Right ventricle myocardium inferior (tissue), 1 donor: Measurements from ENCODE around the gene CSTF1. TPM values are rescaled to one million over a fixed set of nuclear protein-coding genes. Genes with fewer than 3 reads are reported as not detected.
A peak's percentile ranks its signal among the peaks of the same experiment; 100 is the strongest.
"Not testable (repeated sequence)": the region's sequence is repeated elsewhere in the genome, so short reads cannot be mapped to it uniquely, and the experiment has no call there.

Experiments used
- ATAC-seq: fragments of 200-7000 bp; cut with Tn5 transposase; one replicate; pipeline ENCODE4 v1.9.1; 2020; ENCODE audit warnings: mild to moderate bottlenecking, moderate library complexity
- DNase-seq: peaks from one replicate; pipeline ENCODE4 v3.0.0; 2021; ENCODE audit errors: missing footprints
- intact Hi-C: fragments of 100-400 bp; cut with DNase I; formaldehyde crosslinking; loops from one replicate; pipeline ENCODE4 v1.11.0; 2022
- total RNA-seq: library from RNA; stranded (reverse); fragmentation: NEBNext Ultra II Directional; extraction: Animal tissue kit (Norgen Biotek cat#: 25700); gene quantifications from one replicate; pipeline ENCODE4 v1.2.1, GENCODE V29; 2021
- donor health status: DM: no; HTN: yes; CAD: no; lungs with severe emphysema.

Gene CSTF1
- total RNA-seq, 1 donor from 2014 or later, result 18.6 TPM

GRCh38 chr20:56392881-56393482 is 537 bp downstream of the CSTF1 start:
- DNase-seq (peak; percentile 68), ATAC-seq (no peak)
- intact Hi-C loops, result loop anchor here (1.0 to 5.0 kb wide), 2 partner anchors 36 to 75 kb away; partner anchors contain the start of genes FAM210B and RTF2

- intact Hi-C loops, result loop anchor here (5.0 kb wide), 1 partner anchor 36 kb away; the partner anchor contains the start of gene FAM210B
- DNase-seq (no peak), ATAC-seq (no peak)
Observed at GRCh38 chr20:56393653-56394052, 1.2 kb downstream of the CSTF1 start.

GRCh38 chr20:56395166-56395565 is 2.7 kb downstream of the CSTF1 start:
- intact Hi-C loops, result no loop called here
- ATAC-seq (no peak), DNase-seq (no peak)

GRCh38 chr20:56400001-56400640 is 7.7 kb downstream of the CSTF1 start:
- no peak for DNase-seq
- intact Hi-C loops, result no loop called here
- no peak for ATAC-seq

GRCh38 chr20:56403465-56403864 is 11.0 kb downstream of the CSTF1 start:
- no peak for ATAC-seq
- no peak for DNase-seq
- intact Hi-C loops, result no loop called here

GRCh38 chr20:56405356-56405755 is 12.9 kb downstream of the CSTF1 start:
- DNase-seq, ATAC-seq, intact Hi-C loops: not testable (repeated sequence)

- ATAC-seq (no peak), DNase-seq (no peak)
- intact Hi-C loops, result no loop called here
Observed at GRCh38 chr20:56406910-56407309, 14.5 kb downstream of the CSTF1 start.

- DNase-seq (no peak), ATAC-seq (peak; percentile 23)
- intact Hi-C loops, result no loop called here
Observed at GRCh38 chr20:56409521-56409920, 17.1 kb downstream of the CSTF1 start.

- intact Hi-C loops, result loop anchor here (5.0 kb wide), 1 partner anchor 57 kb away; the partner anchor contains the start of gene RTF2
- DNase-seq (no peak), ATAC-seq (no peak)
Observed at GRCh38 chr20:56409956-56410355, 17.5 kb downstream of the CSTF1 start.

- DNase-seq, ATAC-seq: not testable (repeated sequence)
- intact Hi-C loops, result loop anchor here (5.0 kb wide), 1 partner anchor 56 kb away; the partner anchor contains the start of gene RTF2
Observed at GRCh38 chr20:56411287-56411686, 18.8 kb downstream of the CSTF1 start.

GRCh38 chr20:56411759-56412472 is 19.5 kb downstream of the CSTF1 start, which contains the start of gene CASS4:
CASS4 (plus strand) TSS chr20:56412260; CDS start chr20:56412459, 199 bp downstream.
- no peak for DNase-seq
- intact Hi-C loops, result loop anchor here (5.0 kb wide), 1 partner anchor 55 kb away; the partner anchor contains the start of gene RTF2
- ATAC-seq, result peak; percentile 80

GRCh38 chr20:56412473-56412790 is 20.0 kb downstream of the CSTF1 start:
- no peak for DNase-seq
- no peak for ATAC-seq
- intact Hi-C loops, result loop anchor here (5.0 kb wide), 1 partner anchor 55 kb away; the partner anchor contains the start of gene RTF2

- DNase-seq (no peak), ATAC-seq (no peak)
- intact Hi-C loops, result loop anchor here (5.0 kb wide), 1 partner anchor 54 kb away; the partner anchor contains the start of gene RTF2
Observed at GRCh38 chr20:56412949-56413348, 20.5 kb downstream of the CSTF1 start.

GRCh38 chr20:56414842-56415765 is 22.7 kb downstream of the CSTF1 start:
- intact Hi-C loops, result loop anchor here (5.0 kb wide), 1 partner anchor 52 kb away; the partner anchor contains the start of gene RTF2
- no peak for DNase-seq
- ATAC-seq, result no peak

GRCh38 chr20:56417402-56417801 is 25.0 kb downstream of the CSTF1 start:
- ATAC-seq (no peak), DNase-seq (no peak)
- intact Hi-C loops, result no loop called here

GRCh38 chr20:56417911-56418310 is 25.5 kb downstream of the CSTF1 start:
- no peak for ATAC-seq
- no peak for DNase-seq
- intact Hi-C loops, result loop anchor here (1.0 kb wide), 1 partner anchor 10 kb away; no protein-coding TSS in a partner anchor

- DNase-seq, result no peak
- no peak for ATAC-seq
- intact Hi-C loops, result loop anchor here (1.0 kb wide), 1 partner anchor 10 kb away; no protein-coding TSS in a partner anchor
Observed at GRCh38 chr20:56418385-56418861, 26.0 kb downstream of the CSTF1 start.

GRCh38 chr20:56420028-56420427 is 27.6 kb downstream of the CSTF1 start:
- intact Hi-C loops, result no loop called here
- ATAC-seq (no peak), DNase-seq (no peak)
